Measurements from ENCODE around the gene ENTPD2. TPM values are rescaled to one million over a fixed set of nuclear protein-coding genes. Genes with fewer than 3 reads are reported as not detected.

Gene ENTPD2
- total RNA-seq, 2 donors from 2014 or later: 0.41 to 0.67 TPM

DNA sequence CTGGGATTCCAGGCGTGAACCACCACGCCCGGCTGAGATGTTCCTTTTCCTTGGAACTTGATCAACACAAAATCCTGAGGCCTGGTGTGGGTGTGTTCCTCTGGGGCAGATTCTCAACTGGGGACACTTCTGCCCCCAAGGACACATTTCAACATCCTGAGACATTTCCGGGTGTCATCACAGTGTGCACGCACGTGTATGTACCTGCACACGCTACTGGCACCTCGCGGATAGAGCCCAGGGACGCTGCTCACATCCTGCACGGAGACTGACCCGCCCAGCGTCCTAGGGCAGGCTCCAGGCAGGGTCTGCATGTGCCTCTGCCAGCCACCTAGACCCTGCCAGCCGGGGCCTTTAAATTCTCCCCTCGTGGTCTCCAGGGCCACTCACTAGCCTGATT is 8.5 kb upstream of the ENTPD2 start:
- no peaks in the 10 kb centered on the region for H3K36me3 ChIP-seq
- TF ChIP-seq, protein P1, sequence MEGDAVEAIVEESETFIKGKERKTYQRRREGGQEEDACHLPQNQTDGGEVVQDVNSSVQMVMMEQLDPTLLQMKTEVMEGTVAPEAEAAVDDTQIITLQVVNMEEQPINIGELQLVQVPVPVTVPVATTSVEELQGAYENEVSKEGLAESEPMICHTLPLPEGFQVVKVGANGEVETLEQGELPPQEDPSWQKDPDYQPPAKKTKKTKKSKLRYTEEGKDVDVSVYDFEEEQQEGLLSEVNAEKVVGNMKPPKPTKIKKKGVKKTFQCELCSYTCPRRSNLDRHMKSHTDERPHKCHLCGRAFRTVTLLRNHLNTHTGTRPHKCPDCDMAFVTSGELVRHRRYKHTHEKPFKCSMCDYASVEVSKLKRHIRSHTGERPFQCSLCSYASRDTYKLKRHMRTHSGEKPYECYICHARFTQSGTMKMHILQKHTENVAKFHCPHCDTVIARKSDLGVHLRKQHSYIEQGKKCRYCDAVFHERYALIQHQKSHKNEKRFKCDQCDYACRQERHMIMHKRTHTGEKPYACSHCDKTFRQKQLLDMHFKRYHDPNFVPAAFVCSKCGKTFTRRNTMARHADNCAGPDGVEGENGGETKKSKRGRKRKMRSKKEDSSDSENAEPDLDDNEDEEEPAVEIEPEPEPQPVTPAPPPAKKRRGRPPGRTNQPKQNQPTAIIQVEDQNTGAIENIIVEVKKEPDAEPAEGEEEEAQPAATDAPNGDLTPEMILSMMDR (IDR thresholded peaks at IDR 0.05): no peak
- no peak overlapping the region for H3K27ac ChIP-seq
- peaks cover 0 to 12% of the 10 kb centered on the region in 2 donors for H3K4me1 ChIP-seq
- H3K4me3 ChIP-seq: no peak overlapping the region
- no peak for DNase-seq (ENCODE audit: low spot score)
- no peaks in the 10 kb centered on the region for H3K9me3 ChIP-seq
- no peaks in the 10 kb centered on the region for H3K27me3 ChIP-seq

DNA sequence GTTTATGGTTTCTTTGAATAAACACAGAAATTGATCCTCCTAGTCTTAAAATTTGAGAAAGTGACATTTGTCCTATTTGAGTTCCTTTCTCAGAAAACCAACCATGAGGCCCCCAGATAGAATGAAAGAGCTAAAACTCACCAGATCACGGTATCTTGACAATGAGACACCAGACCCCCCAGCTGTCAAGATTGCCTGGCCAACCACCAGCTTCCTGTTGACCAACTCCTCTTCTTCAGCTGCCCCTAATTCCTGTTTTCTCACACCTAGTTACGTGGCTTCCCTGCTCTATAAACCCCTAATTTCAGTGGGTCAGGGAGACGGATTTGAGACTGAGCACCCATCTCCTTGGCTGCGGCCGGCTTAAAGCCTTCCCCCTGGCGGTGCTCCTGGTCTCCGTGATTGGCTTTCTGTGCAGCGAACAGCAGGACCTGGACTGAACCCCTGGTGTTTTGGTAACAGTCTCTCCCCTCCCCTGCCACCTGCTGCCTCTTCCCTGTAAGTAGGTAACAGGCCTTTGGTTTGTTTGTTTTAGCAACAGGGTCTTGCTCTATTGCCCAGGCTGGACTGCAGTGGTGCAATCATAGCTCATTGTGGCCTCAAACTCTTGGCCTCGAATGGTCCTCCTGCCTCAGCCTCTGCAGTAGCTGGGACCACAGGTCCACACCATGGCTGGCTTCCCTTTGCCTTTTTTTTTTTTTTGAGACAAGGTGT is 4.8 kb upstream of the ENTPD2 start:
- no peak overlapping the region for H3K4me3 ChIP-seq
- no peak for DNase-seq (ENCODE audit: low spot score)
- H3K27me3 ChIP-seq: no peaks in the 10 kb centered on the region
- TF ChIP-seq, protein P1 (IDR thresholded peaks at IDR 0.05): no peak
- no peaks in the 10 kb centered on the region for H3K36me3 ChIP-seq
- H3K4me1 ChIP-seq: peaks cover 0 to 34% of the 10 kb centered on the region in 2 donors
- H3K27ac ChIP-seq: no peak overlapping the region
- H3K9me3 ChIP-seq: no peaks in the 10 kb centered on the region

DNA sequence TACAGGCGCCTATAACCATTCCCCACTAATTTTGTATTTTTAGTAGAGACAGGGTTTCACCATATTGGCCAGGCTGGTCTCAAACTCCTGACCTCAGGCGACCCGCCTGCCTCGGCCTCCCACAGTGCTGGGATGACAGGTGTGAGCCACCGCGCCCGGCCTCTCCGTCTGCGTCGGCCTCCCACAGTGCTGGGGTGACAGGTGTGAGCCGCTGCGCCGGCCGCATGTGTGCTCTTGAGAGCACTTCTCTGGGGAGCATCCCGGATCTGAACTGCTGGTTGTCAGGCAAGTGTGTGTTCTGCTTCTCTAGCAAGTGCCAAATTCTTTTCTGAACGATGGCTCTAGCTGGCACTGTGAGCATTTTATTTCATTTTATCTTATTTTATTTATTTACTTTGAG is 3.7 kb upstream of the ENTPD2 start:
- Histone ChIP-seq H3K36me3 (no peaks in the 10 kb centered on the region), H3K9me3 (no peaks in the 10 kb centered on the region), H3K27me3 (peaks cover 0 to 4% of the 10 kb centered on the region in 2 donors), H3K4me1 (peaks cover 0 to 43% of the 10 kb centered on the region in 2 donors), H3K27ac (no peak overlapping the region), H3K4me3 (no peak overlapping the region)
- no peak for DNase-seq (ENCODE audit: low spot score)
- TF ChIP-seq, protein P1 (IDR thresholded peaks at IDR 0.05): no peak

DNA sequence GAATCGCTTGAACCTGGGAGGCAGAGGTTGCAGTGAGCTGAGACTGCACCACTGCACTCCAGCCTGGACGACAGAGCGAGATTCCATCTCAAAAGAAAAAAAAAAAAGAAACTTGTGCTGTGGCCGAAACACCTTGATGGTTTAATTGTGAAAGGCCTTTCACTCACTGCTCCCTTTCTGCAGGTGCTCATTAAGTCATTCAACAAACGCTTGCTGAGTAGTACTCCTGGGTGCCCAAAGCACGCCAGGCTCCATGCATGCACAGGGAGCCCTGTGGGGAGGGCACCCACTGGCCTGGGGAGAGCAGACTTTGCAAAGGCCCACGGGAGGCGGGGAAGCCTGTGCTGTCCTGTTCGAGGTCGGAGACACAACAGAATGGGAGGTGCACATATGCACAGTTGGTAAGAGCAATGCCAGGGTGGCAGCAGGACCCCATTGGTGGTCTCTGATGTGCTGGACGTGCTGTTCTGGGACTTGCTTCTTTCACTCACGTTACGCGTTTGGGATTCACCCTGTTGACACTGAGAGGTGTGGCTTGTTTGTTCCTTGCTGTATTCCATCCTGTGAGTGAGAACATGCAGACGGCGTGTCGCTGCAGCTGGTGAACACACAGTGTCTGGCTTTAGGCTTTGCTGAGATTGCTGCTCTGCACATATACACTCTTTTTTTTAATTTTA is 3.0 kb upstream of the ENTPD2 start:
- Histone ChIP-seq H3K36me3 (no peaks in the 10 kb centered on the region), H3K27ac (no peak overlapping the region), H3K4me3 (no peak overlapping the region), H3K4me1 (peaks cover 0 to 45% of the 10 kb centered on the region in 2 donors), H3K9me3 (no peaks in the 10 kb centered on the region), H3K27me3 (peaks cover 0 to 4% of the 10 kb centered on the region in 2 donors)
- TF ChIP-seq, protein P1 (IDR thresholded peaks at IDR 0.05): no peak
- DNase-seq (ENCODE audit: low spot score): no peak

DNA sequence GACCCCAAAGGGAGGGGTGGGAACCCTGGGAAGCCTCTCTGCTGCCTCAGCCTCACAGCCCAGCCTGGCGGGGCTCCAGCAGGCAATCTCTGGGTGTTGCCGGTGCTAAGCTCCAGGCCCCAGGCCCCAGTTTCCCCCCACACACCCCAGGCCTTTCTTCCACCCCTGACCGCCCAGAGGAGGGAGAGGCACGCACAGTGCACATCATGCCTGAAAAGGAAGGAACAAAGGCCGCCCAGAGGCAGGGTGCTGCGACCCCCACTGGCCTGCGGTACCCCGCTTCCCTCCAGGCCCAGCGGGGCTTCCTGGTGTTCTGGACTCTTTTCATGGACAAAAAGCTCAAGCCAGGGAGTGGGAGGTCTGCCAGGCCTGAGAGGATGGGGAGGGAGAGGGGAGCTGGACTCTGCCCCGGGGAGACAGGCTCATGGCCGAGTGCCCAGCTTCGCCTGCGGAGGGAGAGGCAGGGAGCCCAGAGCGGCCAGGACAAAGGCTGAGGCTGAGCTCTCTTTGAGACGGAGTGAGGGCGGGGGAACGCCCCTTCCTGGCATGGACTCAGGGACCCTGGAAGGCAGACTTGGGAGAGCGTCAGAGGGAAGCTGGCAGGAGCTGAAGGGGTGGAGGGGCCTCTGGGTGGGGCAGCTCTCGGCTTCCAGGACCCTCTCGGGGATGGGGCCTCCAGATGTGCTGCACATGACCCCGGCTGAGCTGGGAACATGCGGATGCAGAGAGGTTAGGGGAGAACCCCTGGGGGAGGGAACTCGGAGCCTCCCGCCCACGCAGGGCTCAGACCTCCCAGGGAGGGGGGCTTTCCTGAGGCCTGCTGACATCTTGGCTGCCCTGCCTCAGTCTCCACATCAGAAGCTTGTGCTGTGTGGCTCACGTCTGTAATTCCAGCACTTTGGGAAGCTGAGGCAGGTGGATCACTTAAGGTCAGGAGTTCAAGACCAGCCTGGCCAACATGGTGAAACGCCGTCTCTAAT is 1.8 kb upstream of the ENTPD2 start:
- Histone ChIP-seq H3K27me3 (peaks cover 0 to 4% of the 10 kb centered on the region in 2 donors), H3K4me1 (peaks cover 0 to 45% of the 10 kb centered on the region in 2 donors), H3K4me3 (no peak overlapping the region), H3K27ac (peak overlapping the region; percentile 63 to 66), H3K36me3 (no peaks in the 10 kb centered on the region), H3K9me3 (no peaks in the 10 kb centered on the region)
- peak; percentile 81 for DNase-seq (ENCODE audit: low spot score)
- TF ChIP-seq, protein P1 (IDR thresholded peaks at IDR 0.05): no peak

Data from right atrium auricular region (tissue), 2 donors.